GM19468 (cell line): ENCODE data around the gene REPS1.
"Not testable (repeated sequence)": the region's sequence is repeated elsewhere in the genome, so short reads cannot be mapped to it uniquely, and the experiment has no call there.

Source experiments
- ATAC-seq: cut with Tn5 transposase; IDR thresholded peaks from one replicate; pipeline ENCODE4 v1.9.1; 2021; ENCODE audit warnings: mild to moderate bottlenecking, moderate library complexity, moderate number of reproducible peaks; ENCODE audit not compliant: unreplicated experiment; ENCODE audit errors: extremely low read depth

The REPS1 gene, protein sequence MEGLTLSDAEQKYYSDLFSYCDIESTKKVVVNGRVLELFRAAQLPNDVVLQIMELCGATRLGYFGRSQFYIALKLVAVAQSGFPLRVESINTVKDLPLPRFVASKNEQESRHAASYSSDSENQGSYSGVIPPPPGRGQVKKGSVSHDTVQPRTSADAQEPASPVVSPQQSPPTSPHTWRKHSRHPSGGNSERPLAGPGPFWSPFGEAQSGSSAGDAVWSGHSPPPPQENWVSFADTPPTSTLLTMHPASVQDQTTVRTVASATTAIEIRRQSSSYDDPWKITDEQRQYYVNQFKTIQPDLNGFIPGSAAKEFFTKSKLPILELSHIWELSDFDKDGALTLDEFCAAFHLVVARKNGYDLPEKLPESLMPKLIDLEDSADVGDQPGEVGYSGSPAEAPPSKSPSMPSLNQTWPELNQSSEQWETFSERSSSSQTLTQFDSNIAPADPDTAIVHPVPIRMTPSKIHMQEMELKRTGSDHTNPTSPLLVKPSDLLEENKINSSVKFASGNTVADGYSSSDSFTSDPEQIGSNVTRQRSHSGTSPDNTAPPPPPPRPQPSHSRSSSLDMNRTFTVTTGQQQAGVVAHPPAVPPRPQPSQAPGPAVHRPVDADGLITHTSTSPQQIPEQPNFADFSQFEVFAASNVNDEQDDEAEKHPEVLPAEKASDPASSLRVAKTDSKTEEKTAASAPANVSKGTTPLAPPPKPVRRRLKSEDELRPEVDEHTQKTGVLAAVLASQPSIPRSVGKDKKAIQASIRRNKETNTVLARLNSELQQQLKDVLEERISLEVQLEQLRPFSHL

DNA sequence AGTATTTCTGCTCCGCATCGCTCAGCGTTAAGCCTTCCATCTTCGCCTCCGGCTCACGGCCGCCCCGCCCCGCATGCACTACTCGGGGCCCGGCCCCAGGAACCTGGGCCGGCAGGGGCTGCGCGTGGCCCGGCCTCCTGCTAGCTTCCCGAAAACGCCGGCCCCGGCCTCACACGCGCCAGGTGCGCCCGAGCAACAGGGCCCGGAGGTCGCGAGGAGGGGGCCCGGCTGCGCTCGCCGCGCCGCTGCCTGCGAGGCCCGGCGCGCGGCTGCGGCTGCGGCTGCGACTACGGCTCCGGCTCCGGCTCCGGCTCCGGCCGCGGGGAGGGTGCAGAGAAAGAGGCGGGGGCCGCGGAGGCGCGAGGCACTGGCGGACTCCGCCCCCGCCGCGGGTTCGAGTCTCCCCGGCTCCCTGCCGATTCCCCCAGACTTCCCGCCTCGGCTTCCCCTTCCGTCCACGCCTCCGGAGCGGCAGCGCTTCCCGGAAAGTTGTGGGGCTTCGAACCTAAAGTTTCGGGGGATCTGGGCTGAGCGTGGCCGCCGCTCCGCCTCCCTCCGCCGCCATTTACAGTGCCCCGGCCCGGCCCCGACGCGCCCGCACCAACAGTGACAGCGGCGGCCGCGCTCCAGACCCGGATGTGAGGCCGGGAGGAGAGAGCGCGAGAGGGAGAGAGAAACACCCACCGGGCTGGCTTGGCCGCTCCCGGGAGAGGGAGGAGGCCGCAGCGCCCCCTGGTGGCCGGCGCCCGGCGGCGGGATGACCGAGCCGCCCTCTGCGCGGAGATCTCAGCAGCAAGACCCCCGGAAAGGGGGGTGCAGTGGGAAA lies at the start of gene REPS1:
Gene REPS1, minus strand, starts transcription at position 611 of the 826 bp plus-strand sequence. Its CDS starts 571 bp downstream, at position 40.
- ATAC-seq = peak; percentile 92

DNA sequence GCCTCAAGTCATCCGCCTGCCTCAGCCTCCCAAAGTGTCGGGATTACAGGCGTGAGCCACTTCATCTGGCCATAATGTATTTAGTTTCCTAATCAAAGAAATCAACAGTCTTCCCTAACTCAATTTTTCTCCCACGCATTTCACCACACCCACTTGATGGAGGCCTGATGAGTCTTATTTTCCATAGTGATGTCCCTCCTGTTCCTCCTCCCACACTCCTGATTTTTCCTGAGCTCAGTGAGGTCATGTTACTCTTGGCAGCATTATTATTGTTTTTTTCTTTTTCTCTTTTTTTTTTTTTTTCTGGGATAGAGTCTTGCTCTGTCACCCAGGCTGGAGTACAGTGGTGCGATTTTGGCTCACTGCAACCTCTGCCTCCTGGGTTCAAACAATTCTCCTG lies 49.4 kb upstream of the REPS1 start:
- no peak for ATAC-seq

DNA sequence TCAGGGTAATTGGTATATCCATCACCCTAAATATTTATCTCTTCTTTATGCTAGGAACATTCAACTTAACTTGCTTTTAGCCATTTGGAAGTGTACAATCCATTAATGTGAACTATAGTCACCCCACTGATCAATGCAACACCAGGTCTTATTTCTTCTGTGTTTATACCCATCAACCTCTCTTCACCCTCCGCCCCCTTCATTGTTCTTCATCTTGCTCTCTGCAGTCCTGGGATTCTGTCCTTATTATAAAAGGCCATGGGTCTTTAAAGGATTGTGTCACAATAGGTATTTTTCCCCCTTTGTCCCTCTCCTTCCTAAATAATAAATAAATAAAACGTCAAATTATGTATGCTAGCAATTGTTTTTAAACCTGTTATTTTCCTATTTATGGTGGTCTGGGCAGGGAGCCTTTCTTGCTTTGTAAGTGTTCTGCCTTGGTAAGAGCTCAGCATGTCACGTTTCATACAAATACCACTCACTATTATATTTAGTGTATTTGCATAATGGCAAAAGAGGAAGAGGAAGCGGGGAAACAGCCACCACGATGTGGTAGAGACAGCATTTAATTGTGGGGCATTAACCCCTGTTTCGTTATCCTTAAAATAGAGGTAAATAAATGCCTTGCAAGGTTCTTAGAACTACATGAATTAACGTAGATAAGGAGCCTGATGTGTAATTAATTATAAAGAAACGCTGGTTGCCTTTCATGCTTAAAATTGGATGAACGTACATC lies 42.3 kb upstream of the REPS1 start:
- ATAC-seq = peak; percentile 77

DNA sequence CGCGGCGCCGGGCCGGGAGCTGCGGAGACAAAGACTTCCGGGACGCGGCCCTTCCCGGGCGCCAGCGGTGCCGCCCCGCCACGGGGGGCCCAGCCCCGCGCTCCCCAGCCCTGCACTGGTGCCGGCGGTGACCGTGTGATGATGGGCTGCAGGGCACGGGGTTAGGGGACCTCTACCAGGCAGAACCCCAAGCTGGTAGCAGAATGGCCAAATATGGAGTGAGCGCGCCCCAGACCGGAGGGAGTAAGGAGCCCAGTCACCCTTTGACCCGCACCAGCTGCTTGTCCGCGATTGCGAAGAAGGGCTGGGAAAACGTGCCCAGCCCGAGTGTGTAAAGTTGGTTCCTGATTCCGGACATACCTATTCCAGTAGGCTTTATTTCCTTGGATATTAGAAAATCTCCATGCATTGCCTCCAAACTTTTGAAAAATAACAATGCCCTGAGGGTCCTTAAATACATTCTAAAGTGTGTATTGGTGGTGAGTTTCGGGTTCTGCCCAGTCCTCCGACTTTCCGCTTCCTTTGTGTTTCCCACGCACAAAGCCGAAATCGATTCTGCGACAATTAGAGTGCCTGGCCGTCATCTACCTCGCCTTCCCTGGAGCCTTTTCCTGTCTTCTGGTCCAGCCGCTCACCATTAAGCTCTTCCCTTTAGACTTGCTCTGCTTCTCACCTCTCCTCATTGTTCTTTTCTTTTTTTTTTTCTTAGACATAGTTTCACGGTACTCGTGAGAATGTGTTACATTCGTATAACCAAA lies 41.6 kb upstream of the REPS1 start:
- no peak for ATAC-seq

DNA sequence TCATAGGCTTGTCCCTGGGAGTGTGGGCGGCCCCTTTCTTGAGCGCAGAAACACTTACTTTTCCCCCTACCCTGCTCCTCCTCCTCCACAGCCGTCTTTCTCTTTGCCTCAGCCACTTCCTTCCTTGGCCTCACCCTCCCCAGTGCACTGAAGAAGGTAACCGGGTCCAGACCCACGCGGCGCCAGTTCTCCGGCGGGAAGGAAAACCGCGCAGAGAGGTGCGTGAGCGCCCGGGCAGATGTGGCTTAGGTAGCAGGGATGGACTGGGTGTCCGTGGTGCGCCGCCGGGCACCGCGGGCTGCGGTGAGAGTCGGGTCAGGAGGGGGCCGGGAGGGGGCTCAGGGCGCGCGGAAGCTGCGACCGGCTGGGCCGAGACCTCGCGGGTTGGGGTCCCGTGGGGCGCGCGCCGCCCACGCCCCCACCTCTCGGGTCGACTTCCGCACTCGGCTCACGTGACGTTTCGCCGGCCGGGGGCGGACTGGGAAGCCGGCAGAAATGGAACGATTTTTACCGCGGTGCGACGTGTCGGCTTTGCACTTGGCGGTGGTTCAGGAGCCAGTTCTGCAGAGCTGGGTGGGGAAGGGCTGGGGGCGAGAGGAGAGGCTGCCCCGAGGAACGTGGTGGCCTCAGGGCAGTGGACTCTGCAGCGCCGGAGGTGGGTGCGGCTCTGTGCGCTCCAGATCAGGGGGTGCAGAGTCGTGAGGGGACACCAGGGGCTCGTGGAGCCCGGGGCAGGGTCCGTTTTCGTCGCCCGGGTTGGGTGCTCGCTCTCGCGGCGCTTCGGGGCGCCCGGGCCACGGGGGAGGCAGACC lies 40.8 kb upstream of the REPS1 start, which contains the start of gene ABRACL:
Gene ABRACL, plus strand, starts transcription at position 88 of the 812 bp plus-strand sequence. CDS start 5,416 bp downstream, outside the sequence.
- no peak for ATAC-seq

DNA sequence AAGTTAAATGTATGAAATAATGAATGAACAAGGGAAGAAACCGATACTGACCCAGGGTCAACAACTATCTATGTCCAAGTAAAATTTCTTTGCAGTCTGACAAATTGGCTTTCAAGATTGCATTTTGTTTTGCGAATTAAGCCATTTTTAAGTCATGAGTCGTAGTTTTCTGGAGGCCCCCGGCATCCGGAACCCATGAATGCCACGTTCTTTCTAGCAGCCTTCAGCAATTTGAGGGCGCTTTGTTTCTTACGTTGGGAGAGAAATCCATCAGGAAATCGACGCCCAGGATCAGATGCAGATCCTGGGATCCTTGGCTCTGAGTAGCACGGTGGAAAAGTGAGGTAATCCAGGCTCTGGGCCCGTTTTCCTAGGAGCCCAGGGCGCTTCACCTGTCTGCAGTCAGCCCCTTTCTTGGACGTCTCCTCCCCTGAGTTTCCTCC lies 40.2 kb upstream of the REPS1 start:
- ATAC-seq = no peak

DNA sequence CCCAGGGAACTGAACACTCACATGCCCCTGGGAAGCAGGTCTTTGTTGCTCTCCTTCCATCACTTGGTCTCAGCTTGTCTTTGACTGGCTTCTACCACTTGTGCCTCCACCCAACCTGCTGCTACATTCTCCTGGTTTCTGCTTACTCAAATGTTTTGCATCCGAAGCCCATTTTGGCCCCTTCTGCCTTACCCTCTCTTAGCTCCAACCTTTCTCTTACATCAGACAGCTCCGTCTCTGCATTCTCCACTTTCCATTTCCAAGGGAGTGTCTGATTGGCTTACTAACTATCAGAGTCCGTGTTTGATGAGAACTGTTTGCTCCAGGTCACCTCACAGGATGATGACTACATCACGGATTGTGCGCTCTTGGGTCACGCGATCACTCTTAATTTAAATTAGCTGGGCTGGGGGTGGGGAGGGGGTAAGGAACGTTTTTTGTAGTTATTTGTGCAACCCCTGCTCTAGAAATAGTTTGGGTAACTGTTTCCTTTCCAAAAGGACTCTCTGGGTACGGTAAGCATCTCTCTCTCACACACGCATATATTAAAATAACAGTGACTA lies 39.6 kb upstream of the REPS1 start:
- ATAC-seq = no peak

DNA sequence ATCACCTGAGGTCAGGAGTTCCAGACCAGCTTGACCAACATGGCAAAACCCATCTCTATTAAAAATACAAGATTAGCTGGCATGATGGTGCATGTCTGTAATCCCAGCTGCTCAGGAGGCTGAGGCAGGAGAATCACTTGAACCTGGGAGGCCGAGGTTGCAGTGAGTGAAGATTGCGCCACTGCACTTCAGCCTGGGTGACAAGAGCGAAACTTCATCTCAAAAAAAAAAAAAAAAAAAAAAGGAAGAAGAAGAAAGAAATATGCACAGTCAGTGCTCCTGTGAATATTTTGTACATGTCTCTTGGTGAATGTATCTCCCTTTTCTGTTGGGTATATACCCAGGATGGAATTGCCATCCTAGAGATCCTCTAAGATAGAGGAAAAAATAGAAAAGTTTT lies 37.4 kb upstream of the REPS1 start:
- ATAC-seq = not testable (repeated sequence)

DNA sequence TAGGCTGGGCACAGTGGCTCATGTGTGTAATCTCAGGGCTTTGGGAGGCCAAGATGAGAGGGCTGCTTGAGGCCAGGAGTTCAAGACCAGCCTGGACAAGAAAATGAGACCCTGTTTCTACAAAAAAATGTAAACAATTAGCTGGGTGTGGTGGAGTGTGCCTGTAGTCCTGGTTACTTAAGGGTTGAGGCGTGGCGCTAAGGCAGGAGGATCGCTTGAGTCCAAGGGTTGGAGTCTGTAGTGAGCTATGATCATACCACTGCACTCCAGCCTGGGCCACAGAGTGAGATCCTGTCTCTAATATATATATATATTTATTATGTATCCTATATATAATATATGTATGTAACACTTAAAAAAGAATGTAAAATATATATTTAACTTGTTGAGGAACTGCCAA lies 32.6 kb upstream of the REPS1 start:
- no peak for ATAC-seq

DNA sequence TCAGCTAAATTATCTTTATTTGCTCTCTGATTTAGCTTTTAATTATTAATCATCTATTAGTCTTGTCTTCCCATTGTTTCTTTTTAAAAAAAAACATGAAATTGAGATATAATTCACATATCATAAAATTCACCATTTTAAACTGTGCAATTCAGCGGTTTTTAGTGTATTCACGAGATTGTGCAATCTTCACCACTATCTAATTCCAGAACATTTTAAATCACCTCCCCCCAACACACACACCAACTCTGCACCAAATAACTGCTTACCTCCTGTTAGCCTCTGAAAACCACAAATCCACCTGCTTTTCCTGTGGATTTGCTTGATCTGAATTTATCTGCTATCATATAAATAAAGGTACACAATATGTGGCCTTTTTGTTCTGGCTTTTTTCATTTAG lies 31.7 kb upstream of the REPS1 start:
- ATAC-seq = no peak

DNA sequence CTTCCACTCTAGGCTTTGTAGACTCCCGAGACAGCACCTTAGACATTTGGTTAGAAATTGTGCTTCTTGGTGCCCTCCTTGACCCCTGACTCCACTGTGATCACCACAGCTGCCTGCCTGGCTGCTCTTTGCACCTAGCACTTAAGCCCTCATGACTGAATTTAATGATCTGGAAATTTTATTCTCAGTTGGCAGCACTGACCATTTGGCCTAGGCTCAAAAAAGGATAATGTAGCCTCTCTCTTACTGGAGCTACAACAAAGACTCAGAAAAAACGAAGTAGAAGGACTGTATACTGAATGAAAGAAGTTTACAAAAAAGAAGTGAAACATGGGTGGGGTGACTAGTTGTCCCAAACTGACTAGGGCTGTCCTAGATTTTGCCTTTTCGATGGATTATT lies 29.2 kb upstream of the REPS1 start:
- no peak for ATAC-seq

DNA sequence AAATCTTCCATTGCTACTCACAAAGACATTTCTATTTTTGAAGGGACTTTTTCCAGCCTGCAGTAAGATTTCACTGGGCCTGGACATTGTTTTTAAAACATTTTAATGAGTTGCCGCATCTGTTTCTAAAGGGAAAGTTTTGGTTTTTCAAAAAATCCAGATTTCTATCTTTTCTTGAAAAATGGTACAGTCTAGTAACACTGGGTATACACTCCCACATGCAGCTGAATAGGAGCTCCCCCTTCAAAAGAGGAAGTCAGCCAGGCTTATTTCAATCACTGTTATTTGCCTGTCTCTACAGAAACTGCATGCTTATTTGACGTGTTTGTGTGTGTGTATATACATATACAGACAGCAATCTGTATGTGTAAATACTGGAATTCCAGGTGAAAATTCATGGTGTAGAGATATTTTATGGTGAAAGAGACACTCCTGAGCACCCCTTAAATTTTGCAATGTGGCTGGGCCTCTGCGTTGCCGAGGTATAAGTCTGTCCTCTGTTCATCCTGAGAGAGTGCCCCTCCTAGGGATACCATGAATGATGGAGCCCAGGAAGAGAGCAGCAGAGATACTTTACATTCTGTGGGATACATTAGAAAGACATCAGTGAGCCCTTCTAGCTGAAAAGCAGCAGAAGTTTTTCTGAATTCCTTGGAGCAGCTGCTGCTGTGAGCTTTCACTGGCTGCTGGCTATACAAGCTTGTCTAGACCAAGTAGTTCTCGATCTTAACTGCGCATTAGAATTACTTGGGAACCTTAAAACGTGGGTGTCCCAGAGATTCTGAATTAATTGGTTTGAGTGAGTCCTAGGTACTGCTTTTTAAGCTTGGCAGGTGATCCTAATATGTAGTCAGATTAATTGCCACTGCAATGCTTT lies 28.5 kb upstream of the REPS1 start:
- ATAC-seq = no peak

DNA sequence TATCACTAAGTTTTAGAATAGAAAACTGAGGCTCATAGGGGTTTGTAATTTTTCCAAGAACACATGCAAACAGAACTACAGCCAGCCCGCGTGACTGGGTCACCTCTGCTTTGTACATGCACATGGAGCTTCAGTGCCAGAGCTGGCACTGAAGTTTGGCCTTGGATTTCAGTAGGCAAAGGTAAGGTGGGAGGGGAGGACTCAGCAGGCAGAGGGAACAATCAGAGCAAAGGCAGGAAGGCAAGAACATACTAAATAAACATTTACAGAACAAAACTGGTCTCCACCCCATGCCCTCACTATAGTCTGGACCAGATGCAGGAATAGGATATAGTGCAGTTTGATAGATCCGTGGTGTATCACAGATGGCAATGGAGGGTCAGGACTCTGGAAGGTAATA lies 26.9 kb upstream of the REPS1 start:
- ATAC-seq = no peak

DNA sequence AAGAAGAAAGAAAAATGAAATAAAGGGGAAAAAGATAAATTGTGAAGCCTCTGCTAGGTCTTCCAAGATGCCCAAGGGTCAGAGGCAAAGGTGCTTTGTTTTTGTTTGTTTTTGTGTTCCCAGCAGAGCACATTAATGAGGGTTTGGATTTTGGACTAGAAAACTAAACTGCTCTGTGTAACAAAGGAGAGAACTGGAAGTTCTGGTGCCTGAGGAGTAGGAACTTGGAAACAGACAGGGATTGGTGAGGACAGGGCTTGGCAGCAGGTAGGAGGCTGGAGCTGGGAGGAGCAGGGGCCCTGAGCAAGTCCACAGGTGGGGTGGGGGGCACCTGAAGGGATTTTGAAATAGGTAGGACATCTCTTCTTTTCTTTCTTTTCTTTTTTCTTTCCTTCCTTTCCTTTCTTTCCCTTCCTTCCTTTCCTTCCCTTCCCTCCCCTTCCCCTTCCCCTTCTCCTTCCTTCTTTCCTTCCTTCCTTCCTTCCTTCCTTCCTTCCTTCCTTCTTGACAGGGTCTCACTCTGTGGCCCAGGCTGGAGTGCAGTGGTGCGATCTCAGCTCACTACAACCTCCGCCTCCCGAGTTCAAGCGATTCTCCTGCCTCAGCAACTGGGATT lies 25.2 kb upstream of the REPS1 start:
- ATAC-seq = no peak

DNA sequence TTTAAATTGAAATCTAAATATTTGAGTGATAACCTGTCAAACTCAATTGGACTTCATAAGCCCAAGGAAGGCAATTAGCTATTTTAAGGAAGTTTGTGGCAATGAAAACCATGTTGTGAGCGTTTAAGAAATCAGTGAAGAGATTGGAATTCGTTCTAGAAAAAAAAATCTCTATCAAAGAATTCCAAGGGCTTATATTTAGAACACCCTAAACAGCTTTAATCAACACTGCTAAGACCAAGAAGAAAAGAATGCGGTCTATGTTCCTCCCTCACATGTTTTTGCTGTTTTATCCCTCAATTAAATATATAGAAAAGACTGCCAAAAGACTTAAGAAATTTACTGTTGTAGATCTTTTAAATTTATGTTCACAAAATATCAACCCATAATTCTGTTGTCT lies 23.9 kb upstream of the REPS1 start:
- no peak for ATAC-seq

DNA sequence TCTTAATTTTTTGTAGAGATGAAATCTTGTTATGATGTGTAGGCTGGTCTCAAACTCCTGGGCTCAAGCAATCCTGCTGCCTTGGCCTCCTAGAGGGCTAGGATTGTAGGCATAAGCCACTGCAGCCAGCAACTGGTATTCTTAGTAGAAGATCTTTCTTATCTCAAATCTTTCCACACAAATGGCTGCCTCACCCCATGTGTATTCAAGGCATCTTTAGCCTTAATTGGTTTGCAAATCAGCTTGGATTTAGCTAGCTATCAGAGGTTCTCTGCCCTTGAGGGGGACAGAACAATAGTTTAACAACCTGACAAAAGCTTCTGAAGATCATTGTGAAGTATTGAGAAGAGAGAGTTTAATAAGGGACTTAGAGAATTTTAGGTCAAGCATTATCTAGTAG lies 22.6 kb upstream of the REPS1 start:
- no peak for ATAC-seq

DNA sequence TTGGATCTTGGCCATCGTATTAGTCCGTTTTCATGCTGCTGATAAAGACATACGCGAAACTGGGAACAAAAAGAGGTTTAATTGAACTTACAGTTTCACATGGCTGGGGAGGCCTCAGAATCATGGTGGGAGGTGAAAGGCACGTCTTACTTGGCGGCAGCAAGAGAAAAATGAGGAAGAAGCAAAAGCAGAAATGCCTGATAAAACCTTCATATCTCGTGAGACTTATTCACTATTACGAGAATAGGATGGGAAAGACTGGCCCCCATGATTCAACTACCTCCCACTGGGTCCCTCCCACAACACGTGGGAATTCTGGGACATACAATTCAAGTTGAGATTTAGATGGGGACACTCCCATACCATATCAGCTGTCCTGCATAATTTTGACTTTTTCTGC lies 20.1 kb upstream of the REPS1 start:
- ATAC-seq = no peak
